Cerebellar cortex (tissue), 1 donor: ENCODE data around the gene ZNF81.
"Not testable (repeated sequence)": the region's sequence is repeated elsewhere in the genome, so short reads cannot be mapped to it uniquely, and the experiment has no call there.

Experiments used
- DNase-seq: peaks from one replicate; pipeline ENCODE4 v3.0.0-alpha.2; 2015; ENCODE audit warnings: low spot score

Gene ZNF81

GRCh38 chrX:47836164-47837072 is at the start of gene ZNF81:
Gene ZNF81, plus strand, starts transcription at chrX:47836902. Its CDS starts 9,366 bp downstream, at chrX:47846268.
- peak; percentile 96 for DNase-seq

- no peak for DNase-seq
Observed at GRCh38 chrX:47796433-47796906, 40.2 kb upstream of the ZNF81 start.

- no peak for DNase-seq
Observed at GRCh38 chrX:47797084-47797483, 39.6 kb upstream of the ZNF81 start.

- no peak for DNase-seq
Observed at GRCh38 chrX:47798861-47799260, 37.8 kb upstream of the ZNF81 start.

- DNase-seq: peak; percentile 68
Observed at GRCh38 chrX:47802589-47802988, 34.1 kb upstream of the ZNF81 start.

GRCh38 chrX:47803103-47803502 is 33.6 kb upstream of the ZNF81 start:
- DNase-seq: peak; percentile 62

- no peak for DNase-seq
Observed at GRCh38 chrX:47804315-47804714, 32.4 kb upstream of the ZNF81 start.

GRCh38 chrX:47805844-47806243 is 30.9 kb upstream of the ZNF81 start:
- DNase-seq: not testable (repeated sequence)

- not testable (repeated sequence) for DNase-seq
Observed at GRCh38 chrX:47806415-47807271, 30.1 kb upstream of the ZNF81 start.

- not testable (repeated sequence) for DNase-seq
Observed at GRCh38 chrX:47807272-47807538, 29.5 kb upstream of the ZNF81 start.

- DNase-seq: no peak
Observed at GRCh38 chrX:47807548-47807947, 29.2 kb upstream of the ZNF81 start.

- no peak for DNase-seq
Observed at GRCh38 chrX:47808904-47809788, 27.6 kb upstream of the ZNF81 start.

GRCh38 chrX:47814851-47815250 is 21.9 kb upstream of the ZNF81 start:
- no peak for DNase-seq

GRCh38 chrX:47815901-47816845 is 20.5 kb upstream of the ZNF81 start:
- DNase-seq: no peak

GRCh38 chrX:47817421-47817820 is 19.3 kb upstream of the ZNF81 start:
- no peak for DNase-seq

GRCh38 chrX:47817897-47818296 is 18.8 kb upstream of the ZNF81 start:
- DNase-seq: no peak

- no peak for DNase-seq
Observed at GRCh38 chrX:47828984-47829383, 7.7 kb upstream of the ZNF81 start.

GRCh38 chrX:47831788-47832187 is 4.9 kb upstream of the ZNF81 start:
- peak; percentile 47 for DNase-seq

GRCh38 chrX:47838361-47838760 is 1.7 kb downstream of the ZNF81 start:
- DNase-seq: no peak

GRCh38 chrX:47840111-47840510 is 3.4 kb downstream of the ZNF81 start:
- DNase-seq: no peak

- DNase-seq: no peak
Observed at GRCh38 chrX:47843363-47843762, 6.7 kb downstream of the ZNF81 start.
